Chondrocyte (in vitro differentiated cells): ENCODE measurements around the gene UBAP1. TPM values are rescaled to one million over a fixed set of nuclear protein-coding genes. Genes with fewer than 3 reads are reported as not detected.

ENCODE experiments used
- DNase-seq: peaks from one replicate; pipeline ENCODE4 v3.0.0; 2021; ENCODE audit warnings: mixed read lengths, low spot score
- H3K27ac Mint-ChIP-seq: one replicate; pipeline ENCODE4 v1.8.0; 2021; ENCODE audit warnings: mild to moderate bottlenecking, moderate library complexity, mixed read lengths; ENCODE audit not compliant: unreplicated experiment
- H3K27me3 Mint-ChIP-seq: 2 replicates; pipeline ENCODE4 v1.8.0; 2021; ENCODE audit warnings: low read depth, mixed read lengths
- H3K36me3 Mint-ChIP-seq: 2 replicates; pipeline ENCODE4 v1.8.0; 2021; ENCODE audit warnings: low read depth, mixed read lengths
- H3K4me1 Mint-ChIP-seq: 2 replicates; pipeline ENCODE4 v1.8.0; 2021; ENCODE audit warnings: low read depth, mild to moderate bottlenecking, mixed read lengths
- H3K4me3 Mint-ChIP-seq: one replicate; pipeline ENCODE4 v1.8.0; 2021; ENCODE audit warnings: mild to moderate bottlenecking, moderate library complexity, mixed read lengths; ENCODE audit not compliant: unreplicated experiment
- H3K9me3 Mint-ChIP-seq: 2 replicates; pipeline ENCODE4 v1.8.0; 2021; ENCODE audit warnings: low read depth, mixed read lengths
- total RNA-seq: library from RNA; stranded (reverse); gene quantifications from 3 replicates; pipeline ENCODE4 v1.2.1, GENCODE V29; 2021
- TF ChIP-seq, protein P1 (sequence below): fragments of 200-600 bp; sonication (generic); IDR thresholded peaks from 2 replicates; pipeline ENCODE4 v1.5.0; 2021; ENCODE audit warnings: antibody characterized with exemption, mild to moderate bottlenecking, moderate library complexity

UBAP1 gene
- total RNA-seq, 1 donor from 2014 or later: 33.3 TPM

- TF ChIP-seq, protein P1, sequence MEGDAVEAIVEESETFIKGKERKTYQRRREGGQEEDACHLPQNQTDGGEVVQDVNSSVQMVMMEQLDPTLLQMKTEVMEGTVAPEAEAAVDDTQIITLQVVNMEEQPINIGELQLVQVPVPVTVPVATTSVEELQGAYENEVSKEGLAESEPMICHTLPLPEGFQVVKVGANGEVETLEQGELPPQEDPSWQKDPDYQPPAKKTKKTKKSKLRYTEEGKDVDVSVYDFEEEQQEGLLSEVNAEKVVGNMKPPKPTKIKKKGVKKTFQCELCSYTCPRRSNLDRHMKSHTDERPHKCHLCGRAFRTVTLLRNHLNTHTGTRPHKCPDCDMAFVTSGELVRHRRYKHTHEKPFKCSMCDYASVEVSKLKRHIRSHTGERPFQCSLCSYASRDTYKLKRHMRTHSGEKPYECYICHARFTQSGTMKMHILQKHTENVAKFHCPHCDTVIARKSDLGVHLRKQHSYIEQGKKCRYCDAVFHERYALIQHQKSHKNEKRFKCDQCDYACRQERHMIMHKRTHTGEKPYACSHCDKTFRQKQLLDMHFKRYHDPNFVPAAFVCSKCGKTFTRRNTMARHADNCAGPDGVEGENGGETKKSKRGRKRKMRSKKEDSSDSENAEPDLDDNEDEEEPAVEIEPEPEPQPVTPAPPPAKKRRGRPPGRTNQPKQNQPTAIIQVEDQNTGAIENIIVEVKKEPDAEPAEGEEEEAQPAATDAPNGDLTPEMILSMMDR: peak; percentile 48
- H3K9me3 Mint-ChIP-seq: no peaks in the 10 kb centered on the region
- H3K4me1 Mint-ChIP-seq: peaks cover 45% of the 10 kb centered on the region
- no peak overlapping the region for H3K4me3 Mint-ChIP-seq
- peaks cover 5% of the 10 kb centered on the region for H3K36me3 Mint-ChIP-seq
- DNase-seq: no peak
- H3K27me3 Mint-ChIP-seq: no peaks in the 10 kb centered on the region
- H3K27ac Mint-ChIP-seq: peak overlapping the region; percentile 75
These were observed 77.3 kb downstream of the UBAP1 start for GRCh38 chr9:34256104-34256503.

DNA sequence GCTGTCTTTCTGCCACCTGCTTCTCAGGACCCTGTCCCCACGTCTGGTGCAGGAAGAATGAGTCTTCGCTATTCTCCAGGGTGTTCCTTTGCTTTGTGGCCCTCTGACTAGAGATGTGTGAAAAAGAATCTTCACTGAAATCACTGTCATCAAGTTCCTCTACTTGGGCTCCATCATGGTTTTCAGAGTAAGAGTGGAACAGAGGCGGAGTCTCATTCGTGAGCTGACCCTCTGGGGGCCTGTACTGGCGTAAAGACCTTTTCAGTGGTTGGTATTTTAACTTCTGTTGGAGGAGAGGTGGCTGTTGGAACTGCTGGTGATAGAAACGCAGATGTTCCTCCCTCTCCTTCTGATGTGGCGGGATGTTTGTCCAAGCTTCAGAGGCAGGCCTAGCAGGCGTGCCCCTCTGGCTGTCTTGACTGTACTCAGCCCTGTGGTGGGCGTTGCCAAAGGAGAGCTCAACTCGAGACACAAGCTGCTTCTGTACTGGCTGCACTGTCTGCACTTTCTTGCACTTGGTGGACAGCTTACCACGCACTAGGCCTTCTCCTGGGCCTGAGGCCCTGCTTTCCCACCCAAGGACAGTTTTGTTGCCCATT lies 78.2 kb downstream of the UBAP1 start:
- TF ChIP-seq, protein P1: no peak
- Mint-ChIP-seq H3K9me3 (no peaks in the 10 kb centered on the region), H3K27ac (no peak overlapping the region), H3K36me3 (peaks cover 1% of the 10 kb centered on the region), H3K27me3 (no peaks in the 10 kb centered on the region), H3K4me3 (no peak overlapping the region), H3K4me1 (peaks cover 36% of the 10 kb centered on the region)
- no peak for DNase-seq

- no peaks in the 10 kb centered on the region for H3K9me3 Mint-ChIP-seq
- peaks cover 15% of the 10 kb centered on the region for H3K4me1 Mint-ChIP-seq
- TF ChIP-seq, protein P1: no peak
- peaks cover 1% of the 10 kb centered on the region for H3K36me3 Mint-ChIP-seq
- no peak for DNase-seq
- H3K27me3 Mint-ChIP-seq: no peaks in the 10 kb centered on the region
- no peak overlapping the region for H3K4me3 Mint-ChIP-seq
- no peak overlapping the region for H3K27ac Mint-ChIP-seq
These were observed 80.5 kb downstream of the UBAP1 start for GRCh38 chr9:34259315-34259714.

- no peaks in the 10 kb centered on the region for H3K27me3 Mint-ChIP-seq
- H3K4me3 Mint-ChIP-seq: no peak overlapping the region
- no peaks in the 10 kb centered on the region for H3K9me3 Mint-ChIP-seq
- H3K36me3 Mint-ChIP-seq: peaks cover 1% of the 10 kb centered on the region
- H3K4me1 Mint-ChIP-seq: no peaks in the 10 kb centered on the region
- TF ChIP-seq, protein P1: no peak
- no peak overlapping the region for H3K27ac Mint-ChIP-seq
- DNase-seq: no peak
These were observed 84.1 kb downstream of the UBAP1 start for GRCh38 chr9:34262971-34263370.

DNA sequence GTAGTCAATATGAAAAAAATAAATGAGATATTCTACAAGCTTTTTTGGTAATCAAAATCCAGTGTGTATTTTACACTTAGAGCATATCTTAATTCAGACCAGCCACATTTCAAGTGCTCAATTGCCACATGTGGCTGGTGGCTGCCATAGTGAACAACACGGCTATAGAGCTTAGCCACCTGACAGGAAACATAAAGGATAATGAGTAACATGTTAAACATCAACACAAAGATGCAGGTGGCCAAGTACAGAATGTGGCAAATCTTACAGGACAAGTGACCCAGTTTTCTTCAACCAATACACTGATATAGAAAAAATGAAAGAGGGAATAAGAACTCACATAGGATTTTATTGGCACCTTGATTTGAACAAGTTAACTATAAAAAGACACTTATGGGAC lies 88.8 kb downstream of the UBAP1 start:
- Mint-ChIP-seq H3K4me3 (no peak overlapping the region), H3K36me3 (no peaks in the 10 kb centered on the region), H3K4me1 (peaks cover 4% of the 10 kb centered on the region), H3K27ac (no peak overlapping the region), H3K27me3 (no peaks in the 10 kb centered on the region), H3K9me3 (no peaks in the 10 kb centered on the region)
- DNase-seq: no peak
- TF ChIP-seq, protein P1: no peak
